ENCODE measurements around the gene EGFLAM. TPM values are rescaled to one million over a fixed set of nuclear protein-coding genes. Genes with fewer than 3 reads are reported as not detected.

Gene EGFLAM
- total RNA-seq, 4 donors from 2014 or later, result 6.6 to 13.6 (median 9.8) TPM

DNA sequence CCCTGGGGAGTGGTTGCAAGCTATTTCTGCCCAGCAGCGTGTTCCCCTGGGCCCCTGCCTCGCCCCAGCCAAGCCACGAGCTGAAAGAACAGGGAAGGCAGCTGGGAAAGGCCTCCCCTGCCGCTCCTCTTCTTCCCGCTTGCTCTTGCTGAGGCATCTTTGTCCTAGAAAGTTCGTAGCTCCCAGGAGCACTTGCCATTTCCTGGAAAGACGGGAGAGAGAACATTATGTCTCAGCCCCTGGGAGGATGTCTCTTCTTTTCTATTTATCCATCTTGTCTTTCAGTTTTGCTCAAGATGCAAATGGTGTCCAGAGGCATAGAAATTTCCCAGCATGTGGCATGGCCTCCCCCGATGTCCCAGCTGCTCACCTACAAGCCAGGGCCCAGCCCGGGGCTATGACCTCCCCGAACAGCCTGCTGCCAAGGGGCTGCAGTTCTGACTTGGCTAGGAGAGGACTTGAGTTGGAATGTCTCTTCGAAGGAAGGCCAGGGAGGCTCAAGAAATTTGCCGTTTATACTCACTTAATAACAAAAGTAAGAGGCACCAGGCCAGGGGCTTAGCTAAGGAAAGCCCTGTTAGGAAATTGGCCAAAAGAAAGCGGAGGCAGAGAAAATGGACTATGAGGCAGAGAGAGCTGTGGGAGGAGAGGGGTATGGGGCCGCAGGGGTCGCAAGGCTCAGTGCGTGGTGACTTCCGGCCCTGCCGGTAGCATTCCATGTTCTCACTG lies 210.8 kb downstream of the EGFLAM start:
- Histone ChIP-seq H3K9me3 (no peaks in the 10 kb centered on the region), H3K27me3 (no peaks in the 10 kb centered on the region), H3K36me3 (no peaks in the 10 kb centered on the region), H3K4me1 (peaks cover 62 to 70% (median 64%) of the 10 kb centered on the region in 4 donors), H3K4me3 (peak overlapping the region; percentile 10 to 29 (median 18)), H3K27ac (replicated peaks in 1 of 4) (peak overlapping the region; percentile 75 to 83 (median 80))
- peak; percentile 86 for TF ChIP-seq EP300 (IDR thresholded peaks at IDR 0.05)
- no peak for TF ChIP-seq POLR2A (IDR thresholded peaks at IDR 0.05; ENCODE audit: low read depth)
- peak; percentile 71 to 75 for TF ChIP-seq POLR2AphosphoS5 (IDR thresholded peaks at IDR 0.05)
- intact Hi-C loops (cut with DNase I), result no loop called here
- WGBS, result 53% methylated on average over 18 of the region's 18 CpGs
- peak; percentile 92 for DNase-seq (ENCODE audit: extremely low spot score)

DNA sequence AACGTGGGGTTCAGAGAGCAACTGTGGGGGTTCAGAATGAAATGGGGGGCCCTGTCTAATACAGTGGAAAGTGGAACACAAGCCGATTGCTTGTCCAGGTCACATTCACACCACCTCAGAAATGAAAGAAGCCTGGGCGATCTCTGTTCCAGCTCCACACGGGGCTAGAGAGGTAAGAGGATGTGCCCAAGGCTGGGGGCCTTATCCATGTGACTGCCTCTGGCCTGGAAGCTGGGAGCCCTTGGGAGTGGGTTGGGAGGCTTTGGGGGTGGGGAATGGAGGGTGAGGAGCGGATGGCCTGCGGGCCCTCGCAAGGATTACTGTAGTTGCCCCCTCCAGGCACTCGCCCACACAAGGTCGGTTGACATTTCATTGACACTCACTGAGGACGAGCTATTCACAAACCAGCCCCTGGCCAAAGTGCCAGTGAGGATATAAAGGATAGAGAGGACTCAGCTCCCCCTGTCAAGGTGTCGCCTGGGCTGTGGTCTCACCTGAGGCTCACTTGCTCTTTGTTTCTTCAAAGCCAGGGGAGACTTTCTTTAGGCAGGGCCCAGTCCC lies 211.4 kb downstream of the EGFLAM start:
- intact Hi-C loops (cut with DNase I), result no loop called here
- no peaks in the 10 kb centered on the region for H3K9me3 ChIP-seq
- peak overlapping the region; percentile 75 to 83 (median 80) for H3K27ac ChIP-seq (replicated peaks in 1 of 4)
- peak overlapping the region in 2 of 4 donors; percentile 10 to 29 for H3K4me3 ChIP-seq
- H3K4me1 ChIP-seq, result peaks cover 55 to 63% (median 57%) of the 10 kb centered on the region in 4 donors
- WGBS, result 72% methylated on average over 6 of the region's 11 CpGs
- no peaks in the 10 kb centered on the region for H3K27me3 ChIP-seq
- peak; percentile 90 for DNase-seq (ENCODE audit: extremely low spot score)
- TF ChIP-seq EP300 (IDR thresholded peaks at IDR 0.05) (no peak), POLR2A (IDR thresholded peaks at IDR 0.05; ENCODE audit: low read depth) (no peak), POLR2AphosphoS5 (IDR thresholded peaks at IDR 0.05) (no peak)
- TF ChIP-seq, protein P1, sequence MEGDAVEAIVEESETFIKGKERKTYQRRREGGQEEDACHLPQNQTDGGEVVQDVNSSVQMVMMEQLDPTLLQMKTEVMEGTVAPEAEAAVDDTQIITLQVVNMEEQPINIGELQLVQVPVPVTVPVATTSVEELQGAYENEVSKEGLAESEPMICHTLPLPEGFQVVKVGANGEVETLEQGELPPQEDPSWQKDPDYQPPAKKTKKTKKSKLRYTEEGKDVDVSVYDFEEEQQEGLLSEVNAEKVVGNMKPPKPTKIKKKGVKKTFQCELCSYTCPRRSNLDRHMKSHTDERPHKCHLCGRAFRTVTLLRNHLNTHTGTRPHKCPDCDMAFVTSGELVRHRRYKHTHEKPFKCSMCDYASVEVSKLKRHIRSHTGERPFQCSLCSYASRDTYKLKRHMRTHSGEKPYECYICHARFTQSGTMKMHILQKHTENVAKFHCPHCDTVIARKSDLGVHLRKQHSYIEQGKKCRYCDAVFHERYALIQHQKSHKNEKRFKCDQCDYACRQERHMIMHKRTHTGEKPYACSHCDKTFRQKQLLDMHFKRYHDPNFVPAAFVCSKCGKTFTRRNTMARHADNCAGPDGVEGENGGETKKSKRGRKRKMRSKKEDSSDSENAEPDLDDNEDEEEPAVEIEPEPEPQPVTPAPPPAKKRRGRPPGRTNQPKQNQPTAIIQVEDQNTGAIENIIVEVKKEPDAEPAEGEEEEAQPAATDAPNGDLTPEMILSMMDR (IDR thresholded peaks at IDR 0.05), result no peak
- H3K36me3 ChIP-seq, result no peaks in the 10 kb centered on the region

DNA sequence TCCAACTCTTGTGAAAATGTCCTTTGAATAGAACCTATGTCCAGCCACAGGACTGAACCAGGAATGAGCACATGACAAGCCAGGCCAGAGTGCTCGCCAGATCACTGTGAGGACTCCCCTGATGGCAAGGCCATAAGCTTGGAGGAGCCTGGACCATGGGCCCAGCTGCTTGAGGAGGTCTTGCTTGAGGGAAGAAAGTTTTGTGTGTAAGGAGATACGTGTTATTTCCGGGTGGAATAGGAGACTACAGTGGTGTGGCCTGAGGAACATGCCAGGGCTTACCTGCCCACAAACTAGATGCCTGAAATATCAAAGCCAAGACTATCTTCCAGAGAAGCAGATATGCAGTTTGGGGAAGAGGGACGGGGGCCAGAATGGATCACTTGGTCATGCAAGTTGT lies 213.3 kb downstream of the EGFLAM start:
- H3K4me1 ChIP-seq, result peaks cover 36 to 44% (median 38%) of the 10 kb centered on the region in 4 donors
- intact Hi-C loops (cut with DNase I), result no loop called here
- H3K27ac ChIP-seq (replicated peaks in 1 of 4), result no peak overlapping the region
- H3K9me3 ChIP-seq, result no peaks in the 10 kb centered on the region
- no peaks in the 10 kb centered on the region for H3K27me3 ChIP-seq
- DNase-seq (ENCODE audit: extremely low spot score), result peak; percentile 86
- H3K36me3 ChIP-seq, result no peaks in the 10 kb centered on the region
- H3K4me3 ChIP-seq, result no peak overlapping the region
- TF ChIP-seq, protein P1 (IDR thresholded peaks at IDR 0.05), result no peak
- TF ChIP-seq POLR2AphosphoS5 (IDR thresholded peaks at IDR 0.05) (no peak), POLR2A (IDR thresholded peaks at IDR 0.05; ENCODE audit: low read depth) (no peak), EP300 (IDR thresholded peaks at IDR 0.05) (no peak)
- 97% methylated on average over 4 of the region's 4 CpGs for WGBS

DNA sequence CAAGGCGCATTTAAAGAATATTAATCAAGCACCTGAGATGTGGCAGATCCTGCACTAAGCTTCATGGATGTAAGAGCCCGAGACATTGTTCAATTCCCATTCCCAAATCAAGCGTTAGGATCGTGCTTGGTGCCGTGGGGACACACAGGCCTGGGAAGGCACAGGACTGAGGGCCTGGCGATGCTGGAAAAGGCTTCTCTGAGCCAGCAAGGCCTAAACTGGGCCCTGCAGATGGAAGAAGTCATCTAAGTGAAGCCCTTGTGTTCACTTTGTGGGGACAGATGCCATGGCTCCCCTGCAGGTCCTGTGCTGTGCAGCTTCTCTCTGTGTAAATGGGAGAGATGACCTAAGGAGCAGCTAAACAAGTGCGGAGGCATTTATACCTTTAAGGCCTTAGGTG lies 214.2 kb downstream of the EGFLAM start:
- intact Hi-C loops (cut with DNase I), result no loop called here
- H3K27ac ChIP-seq (replicated peaks in 1 of 4), result no peak overlapping the region
- 86% methylated on average over 6 of the region's 7 CpGs for whole genome bisulfite sequencing
- H3K4me3 ChIP-seq, result no peak overlapping the region
- DNase-seq (ENCODE audit: extremely low spot score), result peak; percentile 75
- no peaks in the 10 kb centered on the region for H3K36me3 ChIP-seq
- H3K27me3 ChIP-seq, result no peaks in the 10 kb centered on the region
- no peaks in the 10 kb centered on the region for H3K9me3 ChIP-seq
- TF ChIP-seq POLR2AphosphoS5 (IDR thresholded peaks at IDR 0.05) (no peak), POLR2A (IDR thresholded peaks at IDR 0.05; ENCODE audit: low read depth) (no peak), EP300 (IDR thresholded peaks at IDR 0.05) (no peak)
- TF ChIP-seq, protein P1 (IDR thresholded peaks at IDR 0.05), result no peak
- peaks cover 28 to 36% (median 30%) of the 10 kb centered on the region in 4 donors for H3K4me1 ChIP-seq

GRCh38 chr5:38473008-38473407 lies 214.6 kb downstream of the EGFLAM start:
- no peaks in the 10 kb centered on the region for H3K9me3 ChIP-seq
- 65% methylated on average over 8 of the region's 8 CpGs for WGBS
- H3K27ac ChIP-seq (replicated peaks in 1 of 4), result no peak overlapping the region
- intact Hi-C loops (cut with DNase I), result no loop called here
- TF ChIP-seq, protein P1 (IDR thresholded peaks at IDR 0.05), result no peak
- TF ChIP-seq POLR2AphosphoS5 (IDR thresholded peaks at IDR 0.05), result peak in 1 of 2 donors; percentile 39
- no peak overlapping the region for H3K4me3 ChIP-seq
- no peaks in the 10 kb centered on the region for H3K36me3 ChIP-seq
- peak; percentile 87 for DNase-seq (ENCODE audit: extremely low spot score)
- H3K4me1 ChIP-seq, result peaks cover 23 to 31% (median 25%) of the 10 kb centered on the region in 4 donors
- H3K27me3 ChIP-seq, result no peaks in the 10 kb centered on the region

All from esophagus muscularis mucosa (tissue), 4 donors.